ENCODE results near the gene EML4.
"Not testable (repeated sequence)": the region's sequence is repeated elsewhere in the genome, so short reads cannot be mapped to it uniquely, and the experiment has no call there.

The EML4 gene, protein sequence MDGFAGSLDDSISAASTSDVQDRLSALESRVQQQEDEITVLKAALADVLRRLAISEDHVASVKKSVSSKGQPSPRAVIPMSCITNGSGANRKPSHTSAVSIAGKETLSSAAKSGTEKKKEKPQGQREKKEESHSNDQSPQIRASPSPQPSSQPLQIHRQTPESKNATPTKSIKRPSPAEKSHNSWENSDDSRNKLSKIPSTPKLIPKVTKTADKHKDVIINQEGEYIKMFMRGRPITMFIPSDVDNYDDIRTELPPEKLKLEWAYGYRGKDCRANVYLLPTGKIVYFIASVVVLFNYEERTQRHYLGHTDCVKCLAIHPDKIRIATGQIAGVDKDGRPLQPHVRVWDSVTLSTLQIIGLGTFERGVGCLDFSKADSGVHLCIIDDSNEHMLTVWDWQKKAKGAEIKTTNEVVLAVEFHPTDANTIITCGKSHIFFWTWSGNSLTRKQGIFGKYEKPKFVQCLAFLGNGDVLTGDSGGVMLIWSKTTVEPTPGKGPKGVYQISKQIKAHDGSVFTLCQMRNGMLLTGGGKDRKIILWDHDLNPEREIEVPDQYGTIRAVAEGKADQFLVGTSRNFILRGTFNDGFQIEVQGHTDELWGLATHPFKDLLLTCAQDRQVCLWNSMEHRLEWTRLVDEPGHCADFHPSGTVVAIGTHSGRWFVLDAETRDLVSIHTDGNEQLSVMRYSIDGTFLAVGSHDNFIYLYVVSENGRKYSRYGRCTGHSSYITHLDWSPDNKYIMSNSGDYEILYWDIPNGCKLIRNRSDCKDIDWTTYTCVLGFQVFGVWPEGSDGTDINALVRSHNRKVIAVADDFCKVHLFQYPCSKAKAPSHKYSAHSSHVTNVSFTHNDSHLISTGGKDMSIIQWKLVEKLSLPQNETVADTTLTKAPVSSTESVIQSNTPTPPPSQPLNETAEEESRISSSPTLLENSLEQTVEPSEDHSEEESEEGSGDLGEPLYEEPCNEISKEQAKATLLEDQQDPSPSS

DNA sequence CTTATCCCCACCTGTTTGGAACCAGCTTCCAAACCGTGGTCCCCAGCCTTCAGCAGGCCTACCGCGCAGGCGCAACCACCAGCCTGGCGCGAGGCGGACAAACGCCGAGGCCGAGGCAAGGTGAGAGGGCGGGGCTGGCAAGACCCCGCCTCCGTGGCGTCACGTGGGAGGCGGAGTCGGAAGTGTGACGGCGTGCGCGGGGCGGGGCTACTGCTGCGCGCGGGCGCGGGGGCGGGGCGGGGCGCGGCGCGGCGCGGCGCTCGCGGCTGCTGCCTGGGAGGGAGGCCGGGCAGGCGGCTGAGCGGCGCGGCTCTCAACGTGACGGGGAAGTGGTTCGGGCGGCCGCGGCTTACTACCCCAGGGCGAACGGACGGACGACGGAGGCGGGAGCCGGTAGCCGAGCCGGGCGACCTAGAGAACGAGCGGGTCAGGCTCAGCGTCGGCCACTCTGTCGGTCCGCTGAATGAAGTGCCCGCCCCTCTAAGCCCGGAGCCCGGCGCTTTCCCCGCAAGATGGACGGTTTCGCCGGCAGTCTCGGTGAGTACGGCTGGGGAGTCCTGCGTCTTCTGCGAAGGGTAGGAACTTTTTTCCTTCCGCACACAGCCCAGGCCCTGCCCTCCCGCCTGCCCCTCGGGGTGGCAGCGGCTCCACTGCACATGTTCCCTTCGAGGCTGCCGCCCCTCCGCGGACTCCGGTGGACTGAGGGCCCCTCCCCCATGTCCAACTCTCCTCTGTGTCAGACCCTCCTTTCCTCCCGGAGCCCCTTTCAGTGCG lies at the start of gene EML4:
Gene EML4, plus strand, starts transcription at position 254 of the 774 bp plus-strand sequence. Its CDS starts 259 bp downstream, at position 513.
- FAIRE-seq: peak; percentile 89

DNA sequence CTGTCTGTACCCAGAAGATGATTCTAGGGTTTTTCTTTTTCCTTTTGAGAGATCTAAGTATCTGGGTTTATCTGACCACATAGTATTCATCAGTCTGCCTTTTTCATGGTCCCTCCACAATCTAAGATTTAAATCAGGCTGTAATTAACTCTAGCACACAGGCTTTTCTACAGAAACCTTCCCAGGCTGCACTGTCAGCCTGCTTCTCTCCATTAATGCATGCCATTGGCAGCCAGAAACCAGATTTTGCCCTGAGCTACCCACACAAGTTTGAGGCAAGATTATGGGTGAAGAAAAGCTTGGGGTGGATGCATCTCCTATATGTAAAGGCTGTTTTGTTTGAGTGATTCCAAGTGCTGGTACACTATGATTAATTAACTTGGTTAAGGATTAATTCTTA lies 45.7 kb upstream of the EML4 start:
- no peak for FAIRE-seq

DNA sequence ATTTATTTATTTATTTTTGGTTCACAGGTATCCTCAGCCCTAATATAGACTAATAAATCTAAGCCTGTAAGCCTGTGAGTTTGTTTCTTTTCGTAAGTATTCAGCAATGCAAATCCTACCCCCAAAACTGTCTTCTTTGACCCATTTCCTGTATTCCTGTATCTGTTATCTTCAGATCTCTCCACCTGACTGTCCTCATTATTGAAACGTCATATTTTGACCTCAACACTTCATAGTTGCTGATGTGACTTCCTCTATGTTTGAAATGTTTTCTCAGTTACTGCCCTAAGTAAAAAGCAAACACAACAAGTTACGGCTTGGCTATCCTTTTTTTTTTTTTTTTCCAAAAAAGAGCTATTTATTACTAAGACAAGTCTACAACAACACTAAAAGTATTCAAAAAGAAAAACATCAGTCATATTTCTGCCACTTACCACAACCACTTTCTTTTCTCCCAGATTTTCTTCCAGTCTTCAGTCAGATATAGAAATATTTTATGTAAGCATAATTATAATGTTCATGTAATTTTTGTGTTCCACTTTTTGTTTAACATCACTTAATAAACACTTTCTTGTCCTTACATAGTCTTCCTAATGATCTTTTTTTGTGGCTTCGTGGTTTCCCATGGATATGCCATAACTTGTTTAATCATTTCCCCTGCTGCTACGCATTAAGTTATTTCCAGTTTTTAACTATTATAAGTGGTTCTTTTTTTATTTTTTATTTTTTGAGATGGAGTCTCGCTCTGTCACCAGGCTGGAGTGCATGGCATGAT lies 45.0 kb upstream of the EML4 start:
- peak; percentile 49 for FAIRE-seq

DNA sequence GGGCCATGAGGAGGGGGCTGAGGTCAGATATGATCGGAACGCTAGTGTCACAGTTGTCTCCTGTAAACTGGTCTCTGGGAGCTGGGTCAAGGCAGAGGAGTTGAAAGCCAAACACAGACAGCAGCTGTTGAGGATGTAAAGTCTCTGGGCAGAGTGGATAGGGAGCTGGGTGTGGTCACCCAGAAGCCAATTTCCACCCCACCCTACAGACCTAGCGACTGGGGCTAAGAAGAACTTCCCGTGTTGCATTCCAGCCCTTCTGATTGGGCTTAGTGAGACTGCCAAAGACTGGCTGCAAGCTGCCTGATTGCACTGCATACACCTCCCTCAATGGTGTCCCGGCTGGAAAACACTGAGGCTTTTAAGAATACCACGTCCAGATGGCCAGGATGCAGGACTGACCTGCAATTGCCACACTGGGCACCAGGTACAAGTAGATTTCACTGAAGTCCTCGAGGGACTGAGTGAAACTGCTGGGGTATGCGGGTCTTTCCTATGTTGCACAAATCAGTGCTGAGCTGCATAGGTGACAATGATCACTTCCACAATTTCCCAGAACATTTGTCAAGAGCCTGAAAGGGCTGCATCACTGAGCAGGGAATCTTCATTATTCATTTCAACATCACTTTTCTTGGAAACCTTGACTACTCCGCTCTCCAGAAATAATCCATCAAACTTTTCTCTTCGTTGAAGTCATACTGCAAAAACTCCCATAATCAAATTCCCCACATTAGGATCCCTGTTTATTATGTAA lies 43.1 kb upstream of the EML4 start:
- FAIRE-seq: peak; percentile 92

DNA sequence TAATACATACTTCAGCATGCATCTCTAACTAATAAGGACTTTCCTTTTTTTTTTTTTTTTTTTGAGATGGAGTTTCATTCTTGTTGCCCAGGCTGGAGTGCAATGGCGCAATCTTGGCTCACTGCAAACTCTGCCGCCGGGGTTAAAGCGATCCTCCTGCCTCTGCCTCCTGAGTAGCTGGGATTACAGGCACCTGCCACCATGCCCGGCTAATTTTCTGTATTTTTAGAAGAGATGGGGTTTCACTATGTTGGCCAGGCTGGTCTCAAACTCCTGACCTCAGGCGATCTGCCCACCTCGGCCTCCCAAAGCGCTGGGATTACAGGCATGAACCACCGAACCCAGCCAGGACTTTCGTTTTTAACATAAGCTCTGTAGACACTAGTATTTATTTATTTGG lies 42.3 kb upstream of the EML4 start:
- FAIRE-seq: not testable (repeated sequence)

DNA sequence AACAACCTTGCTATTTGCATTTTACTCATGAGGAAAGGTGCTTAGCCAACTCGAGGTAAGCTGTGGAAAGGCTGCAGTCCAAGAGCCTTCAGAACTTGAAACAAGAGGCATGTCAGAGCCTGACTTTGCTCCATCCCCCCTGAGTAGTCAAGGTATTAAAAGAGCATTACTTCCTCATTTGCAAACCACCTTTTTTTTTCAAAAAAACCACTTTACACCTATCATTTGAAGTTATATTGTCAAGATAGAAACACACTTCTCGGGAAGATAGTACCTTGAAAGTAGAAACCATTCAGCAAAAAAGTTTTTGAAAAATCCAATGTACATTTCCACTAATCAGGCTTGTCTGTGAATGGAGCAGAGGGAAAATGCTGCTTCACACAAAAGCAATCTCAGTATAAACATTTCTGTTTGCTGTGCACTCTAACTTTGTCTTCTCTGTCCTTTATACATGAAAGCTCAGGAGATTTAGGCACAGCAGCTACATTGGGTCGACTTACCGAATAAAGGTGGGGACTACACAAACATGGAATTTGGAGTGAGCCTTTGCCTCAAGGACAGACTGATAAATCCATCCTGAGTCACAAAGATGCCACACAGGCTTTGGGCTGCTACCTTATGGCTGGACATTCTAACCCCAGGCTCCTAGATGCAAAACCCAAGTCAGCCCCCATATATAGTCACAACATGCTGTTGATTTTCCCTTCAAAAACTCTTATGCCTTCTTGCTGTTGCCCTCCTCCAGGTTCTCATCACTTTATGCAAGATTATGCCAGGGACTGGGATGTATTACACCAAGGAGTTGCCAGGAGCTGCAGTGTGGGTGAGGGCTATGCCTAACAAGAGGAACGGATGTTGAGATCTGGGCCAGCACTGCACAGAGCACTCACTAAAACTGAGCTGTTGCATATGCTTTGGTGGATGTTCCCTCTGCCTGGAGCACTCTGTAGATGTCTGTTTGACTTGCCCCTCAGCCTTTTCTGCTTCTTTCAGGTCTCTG lies 41.4 kb upstream of the EML4 start:
- peak; percentile 71 for FAIRE-seq

DNA sequence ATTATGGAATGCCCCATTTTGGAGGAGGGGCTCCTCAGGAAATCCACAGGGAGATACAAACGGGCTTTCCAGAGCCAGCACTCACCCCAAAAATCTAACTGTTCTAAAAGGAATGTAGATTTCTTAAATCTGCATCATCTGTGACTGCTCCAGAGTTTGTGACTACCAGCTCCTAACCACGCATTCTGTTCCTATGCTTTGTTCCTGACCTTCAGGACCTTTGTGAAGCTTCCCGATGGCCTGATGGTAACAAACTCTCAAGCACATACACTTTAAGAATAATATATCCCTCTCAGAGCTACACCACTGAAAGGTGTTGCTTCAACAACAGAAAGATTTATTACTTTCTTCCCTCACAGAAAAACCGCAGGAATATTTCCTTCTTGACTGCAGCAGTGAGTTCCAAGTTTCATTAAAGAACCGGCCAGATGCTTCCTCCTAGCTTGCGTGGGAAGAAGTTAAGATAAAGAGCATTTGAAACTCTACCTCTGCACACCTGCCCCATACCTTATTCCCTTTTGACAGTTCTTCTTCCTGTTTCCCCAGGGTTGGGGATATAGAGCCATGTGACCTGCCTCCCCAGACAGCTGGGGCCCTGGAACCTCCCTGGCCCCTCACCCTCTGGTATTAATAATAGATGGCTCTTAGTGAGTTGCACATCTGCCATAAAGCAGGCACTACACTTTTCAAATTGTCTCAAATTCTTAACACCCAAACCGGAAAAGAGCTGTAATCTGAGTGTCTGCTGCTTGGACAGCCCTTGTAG lies 40.2 kb upstream of the EML4 start:
- FAIRE-seq: no peak

DNA sequence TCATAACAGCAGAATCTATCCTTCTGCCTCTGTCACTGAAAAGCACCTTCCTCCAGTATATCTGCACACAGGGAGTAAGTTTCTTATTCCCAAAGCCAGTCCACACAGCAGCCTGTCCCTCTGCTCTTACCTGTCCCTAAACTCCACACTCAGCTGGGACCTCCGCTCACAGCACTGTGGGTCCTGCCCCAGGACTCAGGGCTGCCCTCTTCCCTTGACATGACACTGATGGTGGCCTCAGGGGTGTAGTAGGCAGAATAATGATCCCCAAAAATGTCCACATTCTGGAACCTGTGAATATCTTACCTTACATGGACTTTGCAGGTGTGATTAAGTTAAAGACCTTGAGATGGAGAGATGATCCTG lies 39.7 kb upstream of the EML4 start:
- no peak for FAIRE-seq

DNA sequence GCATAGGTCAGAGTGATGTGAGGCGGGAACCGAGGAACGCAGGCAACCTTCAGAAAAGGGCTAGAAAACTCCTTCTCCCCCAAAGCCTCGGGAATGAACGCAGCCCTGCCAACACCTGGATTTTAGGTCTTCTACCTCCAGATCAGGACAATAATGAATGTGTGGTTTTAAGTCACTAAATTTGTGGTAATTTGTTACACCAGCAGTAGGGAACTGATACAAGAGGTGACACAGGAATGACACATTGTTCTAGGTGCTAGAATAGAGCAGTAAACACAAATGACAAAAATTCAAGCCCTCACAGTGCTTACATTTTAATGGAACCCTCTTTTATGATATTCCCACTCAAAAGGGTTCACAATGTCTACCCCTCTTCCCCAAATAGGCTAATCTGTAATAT lies 39.2 kb upstream of the EML4 start:
- no peak for FAIRE-seq

DNA sequence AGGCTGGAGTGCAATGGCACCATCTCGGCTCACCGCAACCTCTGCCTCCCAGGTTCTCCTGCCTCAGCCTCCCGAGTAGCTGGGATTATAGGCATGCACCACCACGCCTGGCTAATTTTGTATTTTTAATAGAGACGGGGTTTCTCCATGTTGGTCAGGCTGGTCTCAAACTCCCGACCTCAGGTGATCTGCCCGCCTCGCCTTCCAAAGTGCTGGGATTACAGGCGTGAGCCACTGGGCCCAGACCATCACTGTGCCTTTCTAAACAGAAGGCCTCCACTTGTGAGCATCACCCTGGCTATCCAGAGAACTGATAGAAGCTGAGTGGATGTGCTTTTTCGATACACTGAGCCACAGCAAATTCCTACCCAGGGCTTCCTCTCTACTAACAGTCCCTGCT lies 38.3 kb upstream of the EML4 start:
- FAIRE-seq: not testable (repeated sequence)

DNA sequence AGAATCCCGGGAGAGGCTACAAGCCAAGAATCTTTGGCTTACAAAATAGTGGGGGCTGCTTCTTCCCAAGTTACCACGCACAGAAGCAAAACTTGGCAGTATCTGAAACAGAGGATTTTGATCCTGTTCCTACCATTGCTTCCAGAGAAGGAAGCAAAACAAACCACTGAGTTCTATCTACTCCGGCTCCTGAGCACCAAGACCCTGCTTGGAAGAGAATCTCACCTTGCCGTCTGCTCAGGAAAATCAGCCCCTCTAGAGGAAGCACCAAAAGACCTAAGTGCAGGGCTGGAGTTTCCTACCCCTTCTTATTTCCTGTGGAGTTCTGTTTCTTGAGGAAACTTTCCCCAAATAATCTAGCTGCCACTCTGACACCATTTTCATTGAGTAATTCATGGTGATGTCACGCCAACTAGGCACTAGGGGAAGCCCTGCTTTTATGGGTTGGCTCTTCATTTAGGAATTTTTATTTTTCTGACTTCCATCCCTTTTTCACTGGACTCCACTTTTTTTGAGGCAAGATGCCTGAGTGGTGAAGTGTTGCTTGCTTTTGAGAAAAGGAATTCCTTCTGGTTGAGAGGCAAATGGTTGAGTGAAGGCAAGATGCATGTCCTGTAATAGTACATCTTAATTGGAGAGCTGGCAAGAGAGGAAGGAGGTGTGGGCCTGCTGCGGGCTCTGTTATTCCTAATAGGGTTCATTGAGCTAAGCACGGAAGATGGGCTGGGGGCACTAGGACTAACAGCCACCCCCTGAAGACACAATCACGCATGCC lies 36.8 kb upstream of the EML4 start:
- FAIRE-seq: peak; percentile 99

DNA sequence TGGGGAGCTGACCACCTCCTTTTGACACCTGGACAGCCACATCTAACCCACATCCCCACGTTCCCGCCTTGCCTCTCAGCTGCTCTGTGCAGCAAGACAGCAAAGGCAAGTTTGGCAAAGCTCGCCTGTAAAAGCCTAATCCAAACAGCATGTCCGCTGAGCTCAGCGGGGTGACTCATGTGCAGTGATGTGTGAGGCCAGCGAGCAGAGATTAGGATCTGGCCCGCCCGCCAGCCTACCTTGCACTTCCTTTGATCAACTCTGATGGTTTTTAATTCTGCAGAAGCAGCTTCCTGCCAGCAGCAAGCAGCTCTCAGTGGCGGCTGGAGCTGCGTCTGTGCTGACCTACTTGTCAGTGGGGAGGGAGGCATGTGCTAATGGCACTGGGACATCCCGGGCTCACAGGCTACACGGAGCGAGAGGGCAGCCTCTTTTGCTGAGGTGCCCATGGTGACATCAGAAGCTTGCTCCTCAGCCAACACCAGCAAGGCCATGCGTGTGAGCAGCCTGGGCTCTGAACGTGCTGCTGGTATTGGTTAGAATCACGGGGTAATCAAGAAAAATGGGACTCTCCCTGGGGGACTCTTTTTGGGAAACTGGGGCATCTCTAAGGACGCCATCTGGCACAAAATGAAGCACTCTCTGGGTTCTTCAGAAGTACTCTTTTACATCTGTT lies 36.0 kb upstream of the EML4 start:
- FAIRE-seq: no peak

DNA sequence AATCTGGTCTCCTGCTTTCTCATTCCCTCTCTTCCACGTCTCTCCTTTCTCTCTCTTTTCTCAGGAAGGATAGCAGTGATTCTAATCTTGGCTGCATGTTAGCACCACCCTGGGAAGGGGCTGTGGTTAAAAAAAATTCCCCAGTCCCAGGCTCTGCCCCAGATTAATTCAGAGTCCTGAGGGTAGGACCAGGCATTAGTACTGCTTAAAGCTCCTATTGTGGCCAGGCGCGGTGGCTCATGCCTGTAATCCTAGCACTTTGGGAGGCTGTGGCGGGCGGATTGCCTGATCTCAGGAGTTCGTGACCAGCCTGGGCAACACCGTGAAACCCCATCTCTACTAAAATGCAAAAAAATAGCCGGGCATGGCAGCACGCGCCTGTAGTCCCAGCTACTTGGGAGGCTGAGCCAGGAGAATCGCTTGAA lies 35.4 kb upstream of the EML4 start:
- FAIRE-seq: peak; percentile 25

DNA sequence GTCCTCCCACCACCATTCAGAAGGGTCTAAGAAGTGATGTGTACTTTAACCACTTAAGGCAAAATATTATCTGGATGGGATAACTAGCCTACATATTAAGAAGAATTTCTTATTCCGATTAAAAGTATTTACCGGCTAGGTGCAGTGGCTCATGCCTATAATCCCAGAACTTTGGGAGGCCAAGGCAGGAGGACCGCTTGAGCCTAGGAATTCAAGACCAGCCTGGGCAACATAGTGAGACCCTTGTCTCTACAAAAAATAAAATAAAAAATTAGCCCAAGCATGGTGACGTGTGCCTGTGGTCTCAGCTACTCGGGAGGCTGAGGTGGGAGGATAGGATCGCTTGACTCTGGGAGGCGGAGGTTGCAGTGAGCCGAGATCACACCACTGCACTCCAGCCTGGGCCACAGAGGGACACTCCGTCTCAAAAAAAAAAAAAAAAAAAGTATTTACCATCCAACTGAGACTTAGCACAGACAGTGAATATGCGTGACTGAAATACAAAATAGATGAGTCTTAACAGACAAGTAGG lies 34.7 kb upstream of the EML4 start:
- FAIRE-seq: not testable (repeated sequence)

DNA sequence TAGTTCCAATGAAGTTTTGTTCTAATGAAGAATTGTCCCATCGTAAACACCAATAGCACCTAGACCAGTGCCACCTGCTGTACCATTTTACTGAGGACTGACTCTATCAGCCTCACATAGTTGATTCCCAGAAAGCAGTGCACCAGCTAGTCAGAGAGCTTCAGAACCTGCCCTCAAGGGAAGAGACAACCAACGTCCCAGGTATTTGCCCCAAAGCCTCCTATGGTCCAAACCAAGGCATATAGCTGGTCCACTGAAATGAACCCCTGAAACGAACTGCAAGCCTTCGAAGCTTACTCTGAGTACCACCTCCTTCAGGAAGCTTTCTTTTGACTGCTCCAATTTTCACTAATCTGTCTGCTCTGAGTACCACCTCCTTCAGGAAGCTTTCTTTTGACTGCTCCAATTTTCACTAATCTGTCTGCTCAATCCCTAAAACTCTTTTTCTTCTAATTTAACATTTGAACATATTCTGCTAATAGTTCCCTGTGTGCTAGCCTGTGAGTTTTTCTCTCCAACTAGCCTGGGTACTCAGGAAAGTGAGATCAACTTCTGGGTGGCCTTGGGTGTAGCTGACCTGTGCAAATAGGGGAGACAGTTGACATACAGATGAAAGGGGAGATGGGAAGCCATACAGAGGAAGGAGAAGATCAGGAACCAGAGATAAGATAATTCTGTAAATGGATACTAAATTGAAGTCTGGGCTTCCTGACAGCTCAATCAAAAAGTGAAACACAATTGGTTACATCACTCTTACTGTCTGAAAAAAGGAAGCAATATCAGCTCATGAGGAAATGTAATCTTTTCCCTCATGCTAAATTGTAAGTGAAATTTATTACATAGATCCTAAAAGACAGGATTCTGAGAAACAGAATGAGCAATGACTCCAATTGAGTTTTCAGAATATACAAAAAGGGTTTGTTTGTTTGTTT lies 33.5 kb upstream of the EML4 start:
- FAIRE-seq: peak; percentile 25

DNA sequence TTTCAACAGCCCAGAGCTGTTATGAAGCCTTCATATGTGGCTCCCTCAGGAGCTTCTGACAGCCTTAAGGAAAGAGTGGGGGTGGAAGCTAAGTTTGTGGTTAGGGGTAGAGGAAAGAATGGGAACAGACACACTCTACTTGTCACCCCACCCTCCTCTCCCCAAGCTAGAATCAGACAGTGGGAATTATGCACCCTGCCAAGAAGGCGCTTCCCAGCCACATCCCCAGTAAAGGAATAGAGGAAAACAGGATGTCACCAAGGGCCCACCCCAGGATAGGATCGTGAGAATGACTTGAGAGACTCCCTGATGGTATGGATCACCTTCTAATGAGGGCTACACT lies 32.4 kb upstream of the EML4 start:
- FAIRE-seq: no peak
